Fibroblast of lung (primary cell): ENCODE measurements around the gene SEMA3E.

Experiments used
- EZH2 ChIP-seq: IDR thresholded peaks from 2 replicates; pipeline ENCODE4 v1.5.1; 2012; ENCODE audit warnings: low read length, control low read depth, mild to moderate bottlenecking; ENCODE audit errors: missing control alignments
- TF ChIP-seq, protein P1 (sequence below), 2 donors: IDR thresholded peaks in 1 of 2; conservative IDR thresholded peaks in 1 of 2; 1 replicate in 1 of 2; 2 replicates in 1 of 2; pipeline ENCODE4 v1.5.1; 2011 to 2012; ENCODE audit warnings: low read length in 2 of 2, control low read depth in 1 of 2, inconsistent platforms in 1 of 2, low read depth in 1 of 2, mild to moderate bottlenecking in 1 of 2

DNA sequence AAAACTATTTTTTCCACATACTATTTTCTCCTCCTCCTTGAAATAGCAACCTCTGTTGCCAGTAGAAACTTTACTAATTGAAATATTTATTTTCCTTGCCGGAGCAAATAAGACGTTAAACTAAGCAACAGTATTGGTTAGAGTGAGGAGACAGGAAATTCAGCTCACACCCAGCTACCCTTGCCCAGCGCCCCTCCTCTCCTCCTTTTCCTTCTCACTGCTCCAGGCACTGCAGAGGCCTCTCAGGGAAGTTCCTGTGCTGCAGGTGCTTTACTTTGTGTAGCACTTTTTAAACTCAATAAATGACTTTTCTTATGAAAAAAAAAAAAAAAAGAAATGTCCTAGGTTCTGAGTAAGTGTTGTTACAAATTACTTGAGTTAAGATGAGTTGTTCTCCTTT is 134.0 kb downstream of the SEMA3E start:
- TF ChIP-seq, protein P1, sequence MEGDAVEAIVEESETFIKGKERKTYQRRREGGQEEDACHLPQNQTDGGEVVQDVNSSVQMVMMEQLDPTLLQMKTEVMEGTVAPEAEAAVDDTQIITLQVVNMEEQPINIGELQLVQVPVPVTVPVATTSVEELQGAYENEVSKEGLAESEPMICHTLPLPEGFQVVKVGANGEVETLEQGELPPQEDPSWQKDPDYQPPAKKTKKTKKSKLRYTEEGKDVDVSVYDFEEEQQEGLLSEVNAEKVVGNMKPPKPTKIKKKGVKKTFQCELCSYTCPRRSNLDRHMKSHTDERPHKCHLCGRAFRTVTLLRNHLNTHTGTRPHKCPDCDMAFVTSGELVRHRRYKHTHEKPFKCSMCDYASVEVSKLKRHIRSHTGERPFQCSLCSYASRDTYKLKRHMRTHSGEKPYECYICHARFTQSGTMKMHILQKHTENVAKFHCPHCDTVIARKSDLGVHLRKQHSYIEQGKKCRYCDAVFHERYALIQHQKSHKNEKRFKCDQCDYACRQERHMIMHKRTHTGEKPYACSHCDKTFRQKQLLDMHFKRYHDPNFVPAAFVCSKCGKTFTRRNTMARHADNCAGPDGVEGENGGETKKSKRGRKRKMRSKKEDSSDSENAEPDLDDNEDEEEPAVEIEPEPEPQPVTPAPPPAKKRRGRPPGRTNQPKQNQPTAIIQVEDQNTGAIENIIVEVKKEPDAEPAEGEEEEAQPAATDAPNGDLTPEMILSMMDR (conservative IDR thresholded peaks at IDR 0.05 in 1 of 2, IDR thresholded peaks at IDR 0.05 in 1 of 2; ENCODE audit: low read depth in 1 of 2, low read length in 2 of 2): no peak
- TF ChIP-seq EZH2: no peak
